HT1080 (cell line): ENCODE results near the gene HAND2. TPM values are rescaled to one million over a fixed set of nuclear protein-coding genes. Genes with fewer than 3 reads are reported as not detected.

ENCODE experiments used
- DNase-seq: peaks from one replicate; pipeline ENCODE4 v3.0.0-alpha.2; 2015; ENCODE audit warnings: low read depth
- total RNA-seq: library from RNA; depleted of rRNA; stranded (reverse); fragments of >200 nt; shearing (Covaris generic); gene quantifications from 2 replicates; pipeline ENCODE4 v1.2.3, GENCODE V29; 2014; rRNA removed

HAND2 gene
- total RNA-seq, 1 experiment from 2014 or later = 1.2 TPM

DNA sequence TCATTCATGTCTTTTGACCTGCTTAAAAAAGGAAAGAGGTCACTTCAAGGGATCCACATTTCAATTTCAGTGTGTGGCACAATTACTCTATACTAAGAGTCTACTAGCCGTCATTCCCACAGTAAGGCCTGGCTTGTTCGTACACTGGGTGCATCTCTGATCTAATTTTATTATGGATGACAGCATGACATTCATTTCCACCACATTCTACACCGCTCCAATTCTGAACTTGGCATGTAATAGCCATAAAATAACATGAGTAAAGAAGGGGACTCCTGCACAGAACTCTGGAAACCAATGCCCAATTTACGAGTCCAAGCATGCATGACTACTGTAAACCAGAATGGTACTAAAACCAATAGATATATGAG, 51.1 kb downstream of the HAND2 start:
- DNase-seq = no peak

DNA sequence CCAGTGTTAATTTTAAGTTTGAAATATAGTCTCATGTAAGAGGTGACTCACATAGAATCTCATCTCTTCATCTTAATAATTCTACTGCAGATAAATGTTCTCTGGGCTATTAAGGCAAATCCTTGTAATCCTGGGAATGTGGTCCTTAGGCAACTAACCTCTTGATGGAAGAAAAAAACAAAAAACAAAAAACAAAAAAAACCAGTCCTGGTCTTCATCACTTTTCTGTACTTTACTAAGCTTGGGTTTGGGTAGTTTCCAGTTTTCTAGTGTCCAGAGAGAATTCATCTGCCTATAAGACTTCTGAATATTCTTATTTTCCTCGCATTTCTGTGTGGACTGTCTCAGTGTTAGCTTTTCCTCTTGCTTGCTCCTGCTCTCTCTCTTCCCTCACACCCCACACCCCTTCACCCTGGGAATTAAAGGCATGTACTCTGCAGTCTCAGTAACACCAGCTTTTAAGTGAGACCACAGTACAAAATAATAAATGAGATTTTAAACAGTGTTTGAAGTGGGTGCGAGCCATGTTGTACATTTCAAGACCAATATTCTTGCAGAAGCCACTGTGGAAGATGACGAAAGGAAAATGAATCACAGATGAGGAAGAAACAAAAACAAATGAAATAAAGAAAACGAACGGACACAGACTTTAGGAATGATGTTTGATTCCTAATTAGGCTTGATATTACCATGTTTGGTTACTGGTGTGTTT, 51.7 kb downstream of the HAND2 start:
- no peak for DNase-seq

DNA sequence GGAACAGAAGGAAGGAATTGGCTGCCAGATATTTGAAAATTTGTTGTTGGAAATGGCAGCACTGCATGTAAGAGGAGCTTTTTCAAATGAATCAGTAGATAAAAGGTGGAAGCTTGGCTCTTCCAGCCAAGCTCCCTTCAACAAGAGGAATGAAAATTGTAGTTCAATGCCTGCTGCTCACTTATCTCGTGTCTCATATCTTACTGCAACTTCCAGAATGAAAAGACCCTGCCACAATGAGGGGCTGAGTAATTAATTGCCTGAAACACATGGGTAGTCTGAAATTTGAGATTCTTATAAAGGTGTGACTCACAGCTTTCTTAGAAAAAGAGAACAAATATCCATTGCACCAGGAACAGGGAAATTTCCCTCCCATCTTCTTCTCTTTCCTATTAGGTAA, 53.0 kb downstream of the HAND2 start:
- DNase-seq = peak; percentile 40

Other genes starting within 250 kb of the HAND2 start
- 293 and 294 TPM in 2 replicates for gene HMGB2, start 195.9 kb downstream of the HAND2 start, total RNA-seq
- 62.1 and 65.8 TPM in 2 replicates for gene SAP30, start 159.3 kb downstream of the HAND2 start, total RNA-seq
- gene SCRG1, start 131.1 kb downstream of the HAND2 start, total RNA-seq = not detected in 2 replicates